HS-5 (cell line): ENCODE results near the gene YY1AP1.
A peak's percentile ranks its signal among the peaks of the same experiment; 100 is the strongest.
"Not testable (repeated sequence)": the region's sequence is repeated elsewhere in the genome, so short reads cannot be mapped to it uniquely, and the experiment has no call there.

Source experiments
- DNase-seq: peaks from one replicate; pipeline ENCODE4 v3.0.0-alpha.2; 2012; ENCODE audit warnings: low read depth

The YY1AP1 gene

GRCh38 chr1:155695608-155696007 is 7.0 kb upstream of the YY1AP1 start:
- DNase-seq = no peak

- DNase-seq = no peak
Observed at GRCh38 chr1:155695072-155695471, 6.5 kb upstream of the YY1AP1 start.

- no peak for DNase-seq
Observed at GRCh38 chr1:155694167-155694566, 5.6 kb upstream of the YY1AP1 start.

GRCh38 chr1:155691992-155692528 is 3.5 kb upstream of the YY1AP1 start:
- no peak for DNase-seq

- DNase-seq = not testable (repeated sequence)
Observed at GRCh38 chr1:155689081-155689607, 570 bp upstream of the YY1AP1 start, which contains the start of gene DAP3. TSS of gene DAP3 (plus strand) at chr1:155689091. CDS start at chr1:155709780, 20,689 bp downstream.

- DNase-seq = not testable (repeated sequence)
Observed at GRCh38 chr1:155687705-155688323, 760 bp downstream of the YY1AP1 start.

GRCh38 chr1:155681776-155682175 is 6.8 kb downstream of the YY1AP1 start:
- DNase-seq = no peak

- DNase-seq = no peak
Observed at GRCh38 chr1:155680531-155680930, 8.0 kb downstream of the YY1AP1 start.

- DNase-seq = not testable (repeated sequence)
Observed at GRCh38 chr1:155678992-155679391, 9.6 kb downstream of the YY1AP1 start.

GRCh38 chr1:155678027-155678426 is 10.5 kb downstream of the YY1AP1 start:
- DNase-seq = no peak

GRCh38 chr1:155673003-155673402 is 15.6 kb downstream of the YY1AP1 start:
- no peak for DNase-seq

- no peak for DNase-seq
Observed at GRCh38 chr1:155671750-155672149, 16.8 kb downstream of the YY1AP1 start.

- no peak for DNase-seq
Observed at GRCh38 chr1:155669233-155670162, 19.1 kb downstream of the YY1AP1 start.

GRCh38 chr1:155661239-155661638 is 27.3 kb downstream of the YY1AP1 start:
- not testable (repeated sequence) for DNase-seq

- no peak for DNase-seq
Observed at GRCh38 chr1:155657463-155657862, 31.1 kb downstream of the YY1AP1 start.

- no peak for DNase-seq
Observed at GRCh38 chr1:155652951-155653350, 35.6 kb downstream of the YY1AP1 start.

- DNase-seq = no peak
Observed at GRCh38 chr1:155651861-155652661, 36.5 kb downstream of the YY1AP1 start.

GRCh38 chr1:155650231-155650757 is 38.3 kb downstream of the YY1AP1 start:
- no peak for DNase-seq

GRCh38 chr1:155649676-155650075 is 38.9 kb downstream of the YY1AP1 start:
- no peak for DNase-seq

GRCh38 chr1:155648207-155649147 is 40.1 kb downstream of the YY1AP1 start:
- DNase-seq = peak; percentile 86
